ENCODE measurements around the gene FADS3.

FADS3 gene

GRCh38 chr11:61907282-61907681, 15.9 kb upstream of the FADS3 start:
- Histone ChIP-seq H3K4me3 (ENCODE audit: low read depth, low read length) (no peak overlapping the region), H3K27ac (no peak overlapping the region), H3K36me3 (no peaks in the 10 kb centered on the region), H3K27me3 (ENCODE audit: insufficient read depth, low read depth, severe bottlenecking) (no peaks in the 10 kb centered on the region), H3K9me3 (ENCODE audit: severe bottlenecking) (no peaks in the 10 kb centered on the region)
- TF ChIP-seq CTCF (IDR thresholded peaks at IDR 0.05; ENCODE audit: low read depth, low read length): no peak
- no peak for DNase-seq

GRCh38 chr11:61906522-61906909, 15.2 kb upstream of the FADS3 start:
- no peak for DNase-seq
- H3K27me3 ChIP-seq (ENCODE audit: insufficient read depth, low read depth, severe bottlenecking): no peaks in the 10 kb centered on the region

GRCh38 chr11:61905801-61906521, 14.6 kb upstream of the FADS3 start:
- no peaks in the 10 kb centered on the region for H3K36me3 ChIP-seq
- no peak for TF ChIP-seq CTCF (IDR thresholded peaks at IDR 0.05; ENCODE audit: low read depth, low read length)
- no peak overlapping the region for H3K4me3 ChIP-seq (ENCODE audit: low read depth, low read length)

More at GRCh38 chr11:61906522-61906909, 15.2 kb upstream of the FADS3 start:
- no peaks in the 10 kb centered on the region for H3K36me3 ChIP-seq
- no peak overlapping the region for H3K27ac ChIP-seq
- no peak overlapping the region for H3K4me3 ChIP-seq (ENCODE audit: low read depth, low read length)
- H3K9me3 ChIP-seq (ENCODE audit: severe bottlenecking): no peaks in the 10 kb centered on the region
- no peak for TF ChIP-seq CTCF (IDR thresholded peaks at IDR 0.05; ENCODE audit: low read depth, low read length)

GRCh38 chr11:61905067-61905696, 13.8 kb upstream of the FADS3 start:
- H3K27ac ChIP-seq: no peak overlapping the region
- TF ChIP-seq CTCF (IDR thresholded peaks at IDR 0.05; ENCODE audit: low read depth, low read length): no peak
- no peaks in the 10 kb centered on the region for H3K9me3 ChIP-seq (ENCODE audit: severe bottlenecking)
- H3K36me3 ChIP-seq: no peaks in the 10 kb centered on the region
- no peaks in the 10 kb centered on the region for H3K27me3 ChIP-seq (ENCODE audit: insufficient read depth, low read depth, severe bottlenecking)
- no peak overlapping the region for H3K4me3 ChIP-seq (ENCODE audit: low read depth, low read length)
- no peak for DNase-seq

More at GRCh38 chr11:61905801-61906521, 14.6 kb upstream of the FADS3 start:
- H3K27me3 ChIP-seq (ENCODE audit: insufficient read depth, low read depth, severe bottlenecking): no peaks in the 10 kb centered on the region
- DNase-seq: no peak
- no peaks in the 10 kb centered on the region for H3K9me3 ChIP-seq (ENCODE audit: severe bottlenecking)
- H3K27ac ChIP-seq: no peak overlapping the region

GRCh38 chr11:61904539-61905048, 13.2 kb upstream of the FADS3 start:
- DNase-seq: no peak

More at GRCh38 chr11:61904539-61905048, 13.2 kb upstream of the FADS3 start:
- no peaks in the 10 kb centered on the region for H3K36me3 ChIP-seq
- no peak overlapping the region for H3K4me3 ChIP-seq (ENCODE audit: low read depth, low read length)
- H3K27me3 ChIP-seq (ENCODE audit: insufficient read depth, low read depth, severe bottlenecking): no peaks in the 10 kb centered on the region
- H3K9me3 ChIP-seq (ENCODE audit: severe bottlenecking): no peaks in the 10 kb centered on the region
- no peak for TF ChIP-seq CTCF (IDR thresholded peaks at IDR 0.05; ENCODE audit: low read depth, low read length)
- no peak overlapping the region for H3K27ac ChIP-seq

Data from WERI-Rb-1 (cell line).